Measurements from ENCODE around the gene FYN. TPM values are rescaled to one million over a fixed set of nuclear protein-coding genes. Genes with fewer than 3 reads are reported as not detected.

The FYN gene
- total RNA-seq, 1 donor from 2014 or later, result 51.6 TPM

GRCh38 chr6:111746983-111747382 is 126.3 kb downstream of the FYN start:
- ATAC-seq, result no peak
- intact Hi-C loops (cut with micrococcal nuclease), result no loop called here
- no peak for DNase-seq

- intact Hi-C loops (cut with micrococcal nuclease), result no loop called here
- ATAC-seq (no peak), DNase-seq (no peak)
Measured at GRCh38 chr6:111745636-111746035, 127.6 kb downstream of the FYN start.

GRCh38 chr6:111745186-111745585 is 128.1 kb downstream of the FYN start:
- ATAC-seq (no peak), DNase-seq (no peak)
- intact Hi-C loops (cut with micrococcal nuclease), result no loop called here

- intact Hi-C loops (cut with micrococcal nuclease), result no loop called here
- ATAC-seq, result peak; percentile 90
- no peak for DNase-seq
Measured at GRCh38 chr6:111743862-111744692, 129.2 kb downstream of the FYN start.

GRCh38 chr6:111743360-111743759 is 129.9 kb downstream of the FYN start:
- DNase-seq (peak; percentile 50), ATAC-seq (peak; percentile 17)
- intact Hi-C loops (cut with micrococcal nuclease), result no loop called here

- DNase-seq, result no peak
- intact Hi-C loops (cut with micrococcal nuclease), result no loop called here
- no peak for ATAC-seq
Measured at GRCh38 chr6:111741177-111741952, 131.9 kb downstream of the FYN start.

GRCh38 chr6:111740506-111740905 is 132.7 kb downstream of the FYN start:
- DNase-seq (no peak), ATAC-seq (no peak)
- intact Hi-C loops (cut with micrococcal nuclease), result no loop called here

GRCh38 chr6:111739257-111739696 is 134.0 kb downstream of the FYN start:
- ATAC-seq, result no peak
- intact Hi-C loops (cut with micrococcal nuclease), result no loop called here
- no peak for DNase-seq

GRCh38 chr6:111738631-111739030 is 134.6 kb downstream of the FYN start:
- no peak for ATAC-seq
- no peak for DNase-seq
- intact Hi-C loops (cut with micrococcal nuclease), result no loop called here

GRCh38 chr6:111738156-111738555 is 135.1 kb downstream of the FYN start:
- ATAC-seq (no peak), DNase-seq (no peak)
- intact Hi-C loops (cut with micrococcal nuclease), result no loop called here

- intact Hi-C loops (cut with micrococcal nuclease), result no loop called here
- ATAC-seq (no peak), DNase-seq (no peak)
Measured at GRCh38 chr6:111737065-111737521, 136.2 kb downstream of the FYN start.

- DNase-seq, result no peak
- intact Hi-C loops (cut with micrococcal nuclease), result no loop called here
- no peak for ATAC-seq
Measured at GRCh38 chr6:111736005-111736608, 137.1 kb downstream of the FYN start.

- DNase-seq (no peak), ATAC-seq (no peak)
- intact Hi-C loops (cut with micrococcal nuclease), result no loop called here
Measured at GRCh38 chr6:111734068-111735061, 138.9 kb downstream of the FYN start.

GRCh38 chr6:111732390-111732789 is 140.9 kb downstream of the FYN start:
- no peak for DNase-seq
- ATAC-seq, result no peak
- intact Hi-C loops (cut with micrococcal nuclease), result no loop called here

- ATAC-seq (peak; percentile 36), DNase-seq (no peak)
- intact Hi-C loops (cut with micrococcal nuclease), result no loop called here
Measured at GRCh38 chr6:111731456-111732195, 141.6 kb downstream of the FYN start.

GRCh38 chr6:111730864-111731263 is 142.4 kb downstream of the FYN start:
- intact Hi-C loops (cut with micrococcal nuclease), result no loop called here
- ATAC-seq (peak; percentile 71), DNase-seq (peak; percentile 67)

GRCh38 chr6:111727802-111728201 is 145.4 kb downstream of the FYN start:
- intact Hi-C loops (cut with micrococcal nuclease), result loop anchor here (10.0 kb wide), 1 partner anchor 47 kb away; no protein-coding TSS in a partner anchor
- ATAC-seq (no peak), DNase-seq (no peak)

GRCh38 chr6:111727041-111727440 is 146.2 kb downstream of the FYN start:
- DNase-seq (no peak), ATAC-seq (no peak)
- intact Hi-C loops (cut with micrococcal nuclease), result loop anchor here (10.0 kb wide), 1 partner anchor 48 kb away; no protein-coding TSS in a partner anchor
